HCT116 (cell line): ENCODE results near the gene CSH1. TPM values are rescaled to one million over a fixed set of nuclear protein-coding genes. Genes with fewer than 3 reads are reported as not detected.
"Not testable (repeated sequence)": the region's sequence is repeated elsewhere in the genome, so short reads cannot be mapped to it uniquely, and the experiment has no call there.

ENCODE experiments used
- ATAC-seq: fragments of 200-7000 bp; cut with Tn5 transposase; 2 replicates; pipeline ENCODE4 v1.9.1; 2020; ENCODE audit warnings: mild to moderate bottlenecking, moderate library complexity
- Bru-seq: library from RNA; stranded (reverse); fragments of 400-500 nt; gene quantifications from one replicate; lab custom pipeline; 2021; lab: Mats Ljungman, UMichigan
- BruChase-seq, 2 experiments: library from RNA; stranded (reverse); fragments of 400-500 nt; gene quantifications; one replicate each; lab custom pipeline; 2021; lab: Mats Ljungman, UMichigan
- BruUV-seq: library from RNA; stranded (reverse); fragments of 400-500 nt; replicated peaks from 2 replicates; lab custom pipeline; 2021; lab: Mats Ljungman, UMichigan
- CTCF ChIA-PET: fragments of 300-600 bp; sonication (Branson Sonifier 250); formaldehyde crosslinking; loops from one replicate; lab custom pipeline; 2021; ENCODE audit warnings: antibody characterized with exemption; lab: Charles Lee
- POLR2A ChIA-PET: fragments of 300-600, 350-600 bp; sonication (Branson Sonifier 250); formaldehyde crosslinking; loops from one replicate; lab custom pipeline; 2021; ENCODE audit warnings: antibody characterized with exemption; lab: Charles Lee
- RAD21 ChIA-PET, 2 experiments: fragments of 300-600 bp; sonication (Branson Sonifier 250); formaldehyde crosslinking; loops; one replicate each; lab custom pipeline; 2023; ENCODE audit warnings: low total read pairs in 2 of 2; ENCODE audit not compliant: uncharacterized antibody in 2 of 2, unreplicated experiment in 2 of 2, low non-redundant PET in 1 of 2; lab: Charles Lee
- DNase-seq: peaks from one replicate; pipeline ENCODE4 v3.0.0-alpha.2; 2010; ENCODE audit warnings: low read depth, low spot score
- H2AFZ ChIP-seq: fragments of 200-600 bp; shearing (Covaris generic), sonication (generic); 2 replicates; pipeline ENCODE4 v1.6.1; 2017; ENCODE audit warnings: low read depth, mixed run types, mixed read lengths, antibody characterized with exemption, low read length; ENCODE audit not compliant: poor library complexity, severe bottlenecking
- H3K27ac ChIP-seq: 2 replicates; pipeline ENCODE4 v1.5.1; 2012; ENCODE audit warnings: low read depth, low read length
- H3K27me3 ChIP-seq: fragments of 200-600 bp; sonication (generic); 2 replicates; pipeline ENCODE4 v1.6.1; 2016; ENCODE audit warnings: mixed run types, low read length, mixed read lengths; ENCODE audit not compliant: insufficient read depth
- H3K36me3 ChIP-seq, 2 experiments: fragments of 200-500 bp in 1 of 2; fragments of 200-600 bp in 1 of 2; sonication (Bioruptor generic) in 1 of 2; sonication (generic) in 1 of 2; 2 replicates each; pipeline versions ENCODE4 v1.5.1 to v1.6.1; 2014 to 2016; ENCODE audit warnings: low read length in 2 of 2, inconsistent platforms in 1 of 2, mixed read lengths in 1 of 2, mixed run types in 1 of 2; ENCODE audit not compliant: insufficient read depth in 2 of 2, control insufficient read depth in 1 of 2
- H3K4me1 ChIP-seq, 2 experiments: fragments of 200-600 bp in 1 of 2; sonication (generic) in 1 of 2; 2 replicates each; pipeline versions ENCODE4 v1.5.1 to v1.6.1; 2012 to 2017; ENCODE audit warnings: low read length in 2 of 2, inconsistent platforms in 1 of 2, mild to moderate bottlenecking in 1 of 2, mixed read lengths in 1 of 2, mixed run types in 1 of 2, moderate library complexity in 1 of 2; ENCODE audit not compliant: insufficient read depth in 2 of 2, control insufficient read depth in 1 of 2
- H3K4me2 ChIP-seq: fragments of 200-600 bp; sonication (generic); 2 replicates; pipeline ENCODE4 v1.6.1; 2017; ENCODE audit warnings: mixed run types, low read length, mixed read lengths
- H3K4me3 ChIP-seq, 2 experiments: fragments of 200-600 bp in 1 of 2; sonication (generic) in 1 of 2; replicated peaks in 1 of 2; 2 replicates each; pipeline ENCODE4 v1.5.1; 2011 to 2016; ENCODE audit warnings: low read length in 2 of 2, control low read depth in 1 of 2, low read depth in 1 of 2, mild to moderate bottlenecking in 1 of 2, mixed read lengths in 1 of 2, mixed run types in 1 of 2
- H3K79me2 ChIP-seq: fragments of 200-600 bp; sonication (generic); 2 replicates; pipeline ENCODE4 v1.6.1; 2017; ENCODE audit warnings: mild to moderate bottlenecking, mixed run types, low read length, moderate library complexity, mixed read lengths; ENCODE audit not compliant: insufficient read depth
- H3K9ac ChIP-seq: fragments of 200-600 bp; sonication (generic); 2 replicates; pipeline ENCODE4 v1.6.1; 2016; ENCODE audit warnings: low read length, mixed read lengths
- H3K9me2 ChIP-seq: fragments of 200-600 bp; sonication (generic), shearing (Covaris generic); 2 replicates; pipeline ENCODE4 v1.6.1; 2017; ENCODE audit warnings: mixed run types, mild to moderate bottlenecking, moderate library complexity; ENCODE audit not compliant: insufficient read depth
- H3K9me3 ChIP-seq, 2 experiments: fragments of 200-500 bp in 1 of 2; fragments of 200-600 bp in 1 of 2; sonication (Bioruptor generic) in 1 of 2; sonication (generic) in 1 of 2; 2 replicates each; pipeline ENCODE4 v1.6.1; 2014 to 2017; ENCODE audit warnings: low read length in 2 of 2, mixed read lengths in 2 of 2, inconsistent platforms in 1 of 2, low read depth in 1 of 2, mild to moderate bottlenecking in 1 of 2, mixed run types in 1 of 2, moderate library complexity in 1 of 2; ENCODE audit not compliant: control insufficient read depth in 1 of 2, insufficient read depth in 1 of 2
- H4K20me1 ChIP-seq: fragments of 200-600 bp; sonication (generic), shearing (Covaris generic); 2 replicates; pipeline ENCODE4 v1.6.1; 2017; ENCODE audit warnings: mixed run types, mild to moderate bottlenecking, moderate library complexity; ENCODE audit not compliant: insufficient read depth
- EGR1 ChIP-seq: IDR thresholded peaks from 2 replicates; pipeline ENCODE4 v1.6.1; 2012; ENCODE audit warnings: low read depth
- ELF1 ChIP-seq: IDR thresholded peaks from 2 replicates; pipeline ENCODE4 v1.6.1; 2012; ENCODE audit warnings: low read depth, borderline replicate concordance
- EZH2 ChIP-seq: fragments of 200-600 bp; sonication (generic); IDR thresholded peaks from 2 replicates; pipeline ENCODE4 v1.6.1; 2017; ENCODE audit warnings: antibody characterized with exemption, mixed run types
- POLR2A ChIP-seq: IDR thresholded peaks from 2 replicates; pipeline ENCODE4 v1.7.0; 2011; ENCODE audit warnings: borderline replicate concordance; ENCODE audit not compliant: insufficient read depth, insufficient read length; ENCODE audit errors: extremely low read depth
- POLR2AphosphoS5 ChIP-seq: IDR thresholded peaks from 2 replicates; pipeline ENCODE4 v1.6.1; 2011; ENCODE audit warnings: mild to moderate bottlenecking, low read depth, low read length, moderate library complexity
- SP1 ChIP-seq: IDR thresholded peaks from 2 replicates; pipeline ENCODE4 v1.6.1; 2012; ENCODE audit warnings: low read depth
- intact Hi-C: fragments of 100-400 bp; cut with micrococcal nuclease; formaldehyde crosslinking; loops from 2 replicates; pipeline ENCODE4 v1.10.0; 2022
- long read RNA-seq: library from polyadenylated mRNA; unstranded; transcript quantifications from one replicate; pipeline ENCODE4 v2.0.0, GENCODE V29; 2021; ENCODE audit not compliant: unreplicated experiment
- polyA plus RNA-seq: library from polyadenylated mRNA; unstranded; fragments of >200 nt; gene quantifications from 2 replicates; pipeline ENCODE4 v1.2.1, GENCODE V29; 2012; ENCODE audit warnings: missing spikeins
- total RNA-seq: library from RNA; stranded (reverse); gene quantifications from one replicate; pipeline ENCODE4 v1.2.1, GENCODE V29; 2021; ENCODE audit not compliant: unreplicated experiment
- TF ChIP-seq, protein P1 (sequence below): IDR thresholded peaks from 2 replicates; pipeline ENCODE4 v1.6.1; 2012
- TF ChIP-seq, protein P2 (sequence below): IDR thresholded peaks from 2 replicates; pipeline ENCODE4 v1.6.1; 2012; ENCODE audit warnings: low read depth
- TF ChIP-seq, protein P3 (sequence below): IDR thresholded peaks from 2 replicates; pipeline ENCODE4 v1.6.1; 2012

Gene CSH1
- total RNA-seq (not detected), Bru-seq, nascent RNA (not detected), BruChase-seq, experiment 1, labeled RNA remaining after a 6-hour chase (not detected), BruChase-seq, experiment 2, labeled RNA remaining after a 2-hour chase (not detected)
- not detected in 2 replicates for polyA plus RNA-seq
- long read RNA-seq: 0 reads

DNA sequence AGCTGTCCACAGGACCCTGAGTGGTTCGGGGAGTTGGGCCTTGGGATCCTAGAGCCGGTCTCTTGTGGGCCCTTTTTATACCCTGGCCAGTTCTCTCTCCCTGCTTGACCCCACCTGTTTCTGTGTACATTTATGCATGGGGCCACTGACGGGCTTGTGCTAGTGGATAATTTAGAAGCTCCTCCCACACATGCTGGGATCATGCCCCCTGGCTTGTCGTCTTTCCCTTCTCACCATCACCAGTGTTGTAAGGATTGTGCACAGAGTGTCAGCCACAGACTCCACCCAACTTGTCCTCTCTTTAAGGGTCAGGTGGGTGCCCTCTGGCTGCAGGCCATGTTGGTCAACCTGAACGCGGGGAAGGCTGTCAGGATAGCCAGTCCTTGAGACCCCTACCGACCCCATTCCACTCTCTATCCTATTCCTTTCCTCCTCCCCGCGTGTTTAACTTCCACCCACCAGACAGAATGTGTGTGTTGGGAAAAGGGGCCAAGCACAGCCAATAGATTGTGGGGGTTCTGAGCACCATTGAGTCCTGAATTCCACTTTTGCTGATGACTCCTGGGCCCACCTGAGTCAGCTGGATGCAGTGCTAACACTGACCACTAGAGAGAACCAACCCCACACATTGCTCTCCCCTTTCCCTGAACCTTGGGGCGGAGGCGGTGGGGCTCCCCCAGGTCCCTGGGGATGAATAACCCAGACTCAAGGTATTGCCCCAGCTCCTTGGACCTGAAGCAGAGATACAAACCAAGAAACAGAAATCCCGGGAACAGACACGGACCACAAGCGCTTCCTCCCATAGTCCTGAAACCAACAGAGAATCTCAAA is at the start of gene CSH1:
CSH1 (minus strand) TSS at position 51 of the 831 bp plus-strand sequence. CDS start 63 bp downstream, outside the sequence.
- CTCF ChIA-PET: interaction anchor here (1.2 kb wide), 1 partner anchor 22 kb away, joined by 3 read pairs; the partner anchor contains the start of gene GH1
- DNase-seq, H3K4me3 ChIP-seq, H4K20me1 ChIP-seq, H3K9me2 ChIP-seq, RAD21 ChIA-PET, H3K27me3 ChIP-seq, H3K27ac ChIP-seq, H3K9ac ChIP-seq, H3K4me1 ChIP-seq, H3K79me2 ChIP-seq, POLR2A ChIA-PET, H3K4me2 ChIP-seq, BruUV-seq, H2AFZ ChIP-seq, H3K36me3 ChIP-seq, H3K9me3 ChIP-seq, intact Hi-C loops: not testable (repeated sequence)
- peak; percentile 80 for ATAC-seq

DNA sequence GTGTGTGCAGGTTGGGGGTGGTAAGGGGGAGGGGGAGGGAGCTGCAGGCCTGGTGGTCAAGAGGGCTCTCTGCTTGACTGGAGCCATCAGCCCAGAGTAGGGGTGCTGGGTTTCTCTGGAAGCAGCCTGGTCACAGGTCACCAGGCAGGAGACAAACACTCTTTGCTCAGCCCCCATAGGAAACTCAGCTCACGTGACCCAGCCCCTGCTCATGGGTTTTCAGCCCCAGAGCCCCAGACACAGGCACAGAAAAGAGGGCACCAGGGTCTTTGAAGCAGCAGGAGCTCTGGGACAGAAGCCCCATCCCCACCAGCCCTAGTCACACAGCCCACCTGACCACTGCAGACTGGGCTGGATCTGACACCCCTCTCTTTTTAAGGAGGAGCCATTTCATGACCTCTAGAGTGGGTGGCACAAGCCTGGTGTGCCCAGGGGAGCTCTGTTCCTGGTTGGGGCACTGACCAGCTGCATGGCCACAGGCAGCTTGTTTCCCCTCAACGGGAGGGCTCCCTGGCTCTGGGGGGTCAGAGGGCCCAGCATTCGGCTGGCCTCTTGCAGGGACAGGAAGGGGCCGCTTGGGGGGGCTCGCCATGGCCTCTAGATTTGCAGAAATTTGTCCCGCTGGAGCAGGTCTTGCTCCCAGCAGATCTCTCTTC is 49.5 kb upstream of the CSH1 start:
- intact Hi-C loops: loop anchor here (1.0 kb wide), 1 partner anchor 27 kb away; no protein-coding TSS in a partner anchor
- no peak for ATAC-seq

More for the DNA sequence above, 49.5 kb upstream of the CSH1 start:
- Histone ChIP-seq H3K4me2 (no peak overlapping the region), H3K4me3 (no peak overlapping the region), H2AFZ (no peak overlapping the region), H3K36me3 (no peaks in the 10 kb centered on the region), H3K9me2 (no peaks in the 10 kb centered on the region), H3K4me1 (peaks cover 0 to 7% of the 10 kb centered on the region in 2 experiments; a peak in 1 of 4 replicates), H3K79me2 (no peaks in the 10 kb centered on the region), H4K20me1 (no peaks in the 10 kb centered on the region), H3K9me3 (no peaks in the 10 kb centered on the region), H3K27me3 (no peaks in the 10 kb centered on the region), H3K9ac (no peak overlapping the region), H3K27ac (no peak overlapping the region)
- ChIA-PET CTCF (interaction anchor here (0.6 to 2.9 kb wide), 31 partner anchors 8 to 188 kb away, joined by 3 to 69 read pairs (median 7); partner anchors contain the start of genes CD79B and GH1), RAD21 (interaction anchor here (1.0 to 2.2 kb wide), 5 partner anchors 26 to 187 kb away, joined by 3 to 20 read pairs (median 4); partner anchors contain the start of genes CSHL1 (in 1 of the 2) and GH1 (in 1 of the 2)), POLR2A (interaction anchor here (0.8 kb wide), 1 partner anchor 27 kb away, joined by 3 read pairs; no protein-coding TSS in a partner anchor)
- no TSS peak for BruUV-seq
- TF ChIP-seq SP1 (no peak), POLR2A (no peak), ELF1 (no peak), EGR1 (no peak), EZH2 (no peak), POLR2AphosphoS5 (no peak)
- TF ChIP-seq, protein P1, sequence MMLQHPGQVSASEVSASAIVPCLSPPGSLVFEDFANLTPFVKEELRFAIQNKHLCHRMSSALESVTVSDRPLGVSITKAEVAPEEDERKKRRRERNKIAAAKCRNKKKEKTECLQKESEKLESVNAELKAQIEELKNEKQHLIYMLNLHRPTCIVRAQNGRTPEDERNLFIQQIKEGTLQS: no peak
- TF ChIP-seq, protein P2, sequence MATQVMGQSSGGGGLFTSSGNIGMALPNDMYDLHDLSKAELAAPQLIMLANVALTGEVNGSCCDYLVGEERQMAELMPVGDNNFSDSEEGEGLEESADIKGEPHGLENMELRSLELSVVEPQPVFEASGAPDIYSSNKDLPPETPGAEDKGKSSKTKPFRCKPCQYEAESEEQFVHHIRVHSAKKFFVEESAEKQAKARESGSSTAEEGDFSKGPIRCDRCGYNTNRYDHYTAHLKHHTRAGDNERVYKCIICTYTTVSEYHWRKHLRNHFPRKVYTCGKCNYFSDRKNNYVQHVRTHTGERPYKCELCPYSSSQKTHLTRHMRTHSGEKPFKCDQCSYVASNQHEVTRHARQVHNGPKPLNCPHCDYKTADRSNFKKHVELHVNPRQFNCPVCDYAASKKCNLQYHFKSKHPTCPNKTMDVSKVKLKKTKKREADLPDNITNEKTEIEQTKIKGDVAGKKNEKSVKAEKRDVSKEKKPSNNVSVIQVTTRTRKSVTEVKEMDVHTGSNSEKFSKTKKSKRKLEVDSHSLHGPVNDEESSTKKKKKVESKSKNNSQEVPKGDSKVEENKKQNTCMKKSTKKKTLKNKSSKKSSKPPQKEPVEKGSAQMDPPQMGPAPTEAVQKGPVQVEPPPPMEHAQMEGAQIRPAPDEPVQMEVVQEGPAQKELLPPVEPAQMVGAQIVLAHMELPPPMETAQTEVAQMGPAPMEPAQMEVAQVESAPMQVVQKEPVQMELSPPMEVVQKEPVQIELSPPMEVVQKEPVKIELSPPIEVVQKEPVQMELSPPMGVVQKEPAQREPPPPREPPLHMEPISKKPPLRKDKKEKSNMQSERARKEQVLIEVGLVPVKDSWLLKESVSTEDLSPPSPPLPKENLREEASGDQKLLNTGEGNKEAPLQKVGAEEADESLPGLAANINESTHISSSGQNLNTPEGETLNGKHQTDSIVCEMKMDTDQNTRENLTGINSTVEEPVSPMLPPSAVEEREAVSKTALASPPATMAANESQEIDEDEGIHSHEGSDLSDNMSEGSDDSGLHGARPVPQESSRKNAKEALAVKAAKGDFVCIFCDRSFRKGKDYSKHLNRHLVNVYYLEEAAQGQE: no peak
- TF ChIP-seq, protein P3, sequence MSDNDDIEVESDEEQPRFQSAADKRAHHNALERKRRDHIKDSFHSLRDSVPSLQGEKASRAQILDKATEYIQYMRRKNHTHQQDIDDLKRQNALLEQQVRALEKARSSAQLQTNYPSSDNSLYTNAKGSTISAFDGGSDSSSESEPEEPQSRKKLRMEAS: no peak
- DNase-seq: no peak
